ENCODE data around the gene TNIP2.
"Not testable (repeated sequence)": the region's sequence is repeated elsewhere in the genome, so short reads cannot be mapped to it uniquely, and the experiment has no call there.

The TNIP2 gene

DNA sequence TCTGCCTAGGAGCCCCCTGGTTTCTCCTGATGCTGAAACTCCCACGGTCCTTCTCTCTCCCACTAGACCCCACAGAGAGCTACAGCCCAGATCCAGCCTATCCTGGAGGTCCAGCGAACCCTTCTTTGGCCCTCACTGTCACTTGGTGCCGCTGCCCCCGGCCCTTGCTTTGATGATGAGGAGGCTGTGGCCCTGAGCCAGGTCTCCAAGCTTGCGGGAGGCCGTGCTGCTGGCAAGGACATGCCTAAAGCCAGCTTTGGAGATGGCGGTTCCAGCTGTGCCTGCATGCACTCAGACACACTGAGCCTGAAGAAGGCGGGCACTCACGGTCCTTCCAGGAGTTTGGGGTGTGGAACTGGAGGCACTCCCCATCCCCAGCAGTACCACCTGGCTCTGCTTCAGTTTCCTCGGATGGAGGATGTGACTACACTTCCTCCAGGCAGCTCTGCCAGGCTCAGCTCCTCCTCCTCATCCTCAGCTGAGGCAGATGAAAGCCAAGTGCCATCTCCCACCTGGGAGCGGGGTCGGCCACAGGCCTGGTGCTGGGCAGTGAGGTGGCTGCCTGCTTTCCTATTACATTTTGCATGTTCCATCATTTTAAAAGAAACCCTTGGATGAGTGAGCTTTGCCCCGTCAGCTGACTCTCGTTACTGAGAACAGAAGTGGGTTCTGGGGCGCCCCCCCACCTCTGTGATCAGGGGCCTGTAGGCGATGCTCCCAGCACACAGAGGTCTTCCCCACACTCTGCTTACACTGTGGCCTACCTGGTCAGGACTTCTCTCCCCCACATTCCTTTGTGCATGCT lies 9.0 kb downstream of the TNIP2 start:
- Histone ChIP-seq H3K27ac (ENCODE audit: low read depth, low read length) (no peak overlapping the region), H3K4me1 (ENCODE audit: control insufficient read depth, insufficient read depth, low read length) (peaks cover 11% of the 10 kb centered on the region; the same call in 1 of the 2 replicates), H3K36me3 (ENCODE audit: control insufficient read depth, insufficient read depth, low read length) (peaks cover 57% of the 10 kb centered on the region), H3K9me3 (ENCODE audit: control insufficient read depth, insufficient read depth, low read depth, low read length) (no peaks in the 10 kb centered on the region), H3K9ac (ENCODE audit: low read length) (no peak overlapping the region), H3K27me3 (ENCODE audit: control insufficient read depth, insufficient read depth, low read length) (no peaks in the 10 kb centered on the region), H3K4me3 (ENCODE audit: low read depth, low read length) (no peak overlapping the region)

DNA sequence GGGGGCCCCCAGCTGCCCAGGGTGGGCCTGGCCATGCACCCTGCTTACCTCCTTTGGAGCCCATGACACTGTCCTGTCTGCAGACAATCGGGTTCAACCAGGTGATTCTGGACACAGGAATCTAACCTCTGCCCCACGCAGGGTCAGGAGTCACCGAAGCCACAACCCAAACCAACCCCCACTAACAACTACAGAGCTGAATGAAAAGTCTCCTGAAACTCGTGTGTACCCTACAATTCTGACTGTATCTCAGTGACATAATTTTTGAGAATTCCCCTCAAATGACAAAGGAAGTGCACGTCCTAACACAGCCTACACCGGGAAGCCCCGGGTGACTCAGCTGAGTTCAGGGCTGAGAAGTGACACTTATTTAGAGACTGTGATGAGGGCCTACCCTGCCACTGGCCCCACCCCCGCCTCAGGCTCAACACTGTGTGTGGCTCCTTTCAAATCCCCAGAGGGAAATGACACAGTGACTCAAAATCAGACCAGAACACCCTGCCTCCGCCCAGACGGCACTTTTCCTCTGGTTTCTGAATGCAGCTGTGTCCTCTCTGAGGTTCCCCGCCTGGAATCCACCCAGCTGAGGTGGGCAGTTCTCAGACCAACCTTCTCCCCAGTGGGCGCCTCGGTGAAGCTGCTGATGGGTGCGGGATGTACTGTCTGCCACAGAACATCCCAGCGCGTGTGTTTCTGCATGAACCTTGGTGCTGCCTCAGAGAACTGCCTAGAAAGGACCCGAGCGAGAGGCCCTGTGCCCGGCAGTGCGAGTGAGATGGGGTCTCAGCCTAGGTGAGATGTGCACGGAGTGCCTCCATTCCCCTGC lies 9.9 kb downstream of the TNIP2 start:
- Histone ChIP-seq H3K4me3 (ENCODE audit: low read depth, low read length) (no peak overlapping the region), H3K4me1 (ENCODE audit: control insufficient read depth, insufficient read depth, low read length) (peaks cover 11% of the 10 kb centered on the region; the same call in 1 of the 2 replicates), H3K9ac (ENCODE audit: low read length) (no peak overlapping the region), H3K27me3 (ENCODE audit: control insufficient read depth, insufficient read depth, low read length) (no peaks in the 10 kb centered on the region), H3K27ac (ENCODE audit: low read depth, low read length) (no peak overlapping the region; the same call in 1 of the 2 replicates), H3K36me3 (ENCODE audit: control insufficient read depth, insufficient read depth, low read length) (peaks cover 64% of the 10 kb centered on the region), H3K9me3 (ENCODE audit: control insufficient read depth, insufficient read depth, low read depth, low read length) (no peaks in the 10 kb centered on the region)

DNA sequence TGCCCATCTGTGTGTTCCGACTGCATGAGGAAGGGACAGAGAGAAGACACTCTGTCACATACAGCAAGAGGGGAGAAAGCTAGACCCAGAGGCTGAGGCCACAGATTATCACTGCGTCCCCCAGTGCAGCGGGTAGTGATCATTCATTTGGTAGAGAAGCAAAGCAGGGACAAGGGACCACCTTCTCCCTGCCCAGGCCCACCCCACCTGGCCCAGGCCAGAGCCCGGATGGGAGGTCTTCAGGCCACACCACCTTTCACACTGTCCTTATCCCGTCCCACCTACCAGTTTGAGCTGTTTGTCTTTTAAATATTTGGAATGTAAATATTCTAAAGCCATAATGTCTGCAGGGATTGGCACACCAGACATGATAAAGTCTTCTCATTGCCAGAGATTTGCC lies 10.6 kb downstream of the TNIP2 start:
- Histone ChIP-seq H3K9ac (ENCODE audit: low read length) (no peak overlapping the region), H3K27ac (ENCODE audit: low read depth, low read length) (no peak overlapping the region; the same call in 1 of the 2 replicates), H3K27me3 (ENCODE audit: control insufficient read depth, insufficient read depth, low read length) (no peaks in the 10 kb centered on the region), H3K4me3 (ENCODE audit: low read depth, low read length) (no peak overlapping the region), H3K36me3 (ENCODE audit: control insufficient read depth, insufficient read depth, low read length) (peaks cover 64% of the 10 kb centered on the region), H3K4me1 (ENCODE audit: control insufficient read depth, insufficient read depth, low read length) (peaks cover 11% of the 10 kb centered on the region; the same call in 1 of the 2 replicates), H3K9me3 (ENCODE audit: control insufficient read depth, insufficient read depth, low read depth, low read length) (no peaks in the 10 kb centered on the region)

DNA sequence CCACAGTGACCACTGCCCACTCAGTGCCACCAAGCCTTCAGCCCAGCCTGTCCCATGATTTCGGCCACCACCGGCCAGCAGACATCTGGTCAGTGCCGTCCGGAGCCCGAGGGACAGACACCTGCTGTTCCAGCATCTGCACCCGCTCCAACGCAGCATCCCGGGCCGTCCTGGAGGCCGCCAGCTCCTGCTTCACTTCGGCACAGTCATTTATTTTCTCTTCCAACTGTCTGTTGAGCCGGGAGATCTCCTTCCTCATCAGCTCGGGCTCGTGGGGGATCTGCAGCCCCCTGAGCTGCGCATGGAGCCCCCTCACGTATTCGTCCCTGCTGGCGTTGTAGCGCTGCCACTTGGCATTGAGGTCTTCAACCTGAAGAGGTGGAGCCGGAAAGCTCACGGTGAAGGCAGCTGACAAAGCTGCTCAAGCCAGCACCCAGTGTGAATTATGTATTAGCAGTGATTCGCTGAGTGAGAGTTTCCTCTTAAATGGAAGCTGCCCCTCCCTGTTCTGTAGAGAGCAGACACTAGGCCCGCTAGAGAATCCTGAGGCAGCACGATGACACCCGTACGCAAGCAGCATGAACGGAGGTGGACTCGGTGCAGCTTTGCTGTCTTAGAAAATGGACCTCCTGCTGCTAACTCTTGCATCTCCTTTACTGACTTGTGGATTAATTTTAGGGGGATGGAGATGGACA lies 11.4 kb downstream of the TNIP2 start:
- Histone ChIP-seq H3K36me3 (ENCODE audit: control insufficient read depth, insufficient read depth, low read length) (peaks cover 64% of the 10 kb centered on the region), H3K4me3 (ENCODE audit: low read depth, low read length) (no peak overlapping the region), H3K9ac (ENCODE audit: low read length) (no peak overlapping the region), H3K27ac (ENCODE audit: low read depth, low read length) (no peak overlapping the region), H3K4me1 (ENCODE audit: control insufficient read depth, insufficient read depth, low read length) (peaks cover 11% of the 10 kb centered on the region; the same call in 1 of the 2 replicates), H3K9me3 (ENCODE audit: control insufficient read depth, insufficient read depth, low read depth, low read length) (no peaks in the 10 kb centered on the region), H3K27me3 (ENCODE audit: control insufficient read depth, insufficient read depth, low read length) (no peaks in the 10 kb centered on the region)

DNA sequence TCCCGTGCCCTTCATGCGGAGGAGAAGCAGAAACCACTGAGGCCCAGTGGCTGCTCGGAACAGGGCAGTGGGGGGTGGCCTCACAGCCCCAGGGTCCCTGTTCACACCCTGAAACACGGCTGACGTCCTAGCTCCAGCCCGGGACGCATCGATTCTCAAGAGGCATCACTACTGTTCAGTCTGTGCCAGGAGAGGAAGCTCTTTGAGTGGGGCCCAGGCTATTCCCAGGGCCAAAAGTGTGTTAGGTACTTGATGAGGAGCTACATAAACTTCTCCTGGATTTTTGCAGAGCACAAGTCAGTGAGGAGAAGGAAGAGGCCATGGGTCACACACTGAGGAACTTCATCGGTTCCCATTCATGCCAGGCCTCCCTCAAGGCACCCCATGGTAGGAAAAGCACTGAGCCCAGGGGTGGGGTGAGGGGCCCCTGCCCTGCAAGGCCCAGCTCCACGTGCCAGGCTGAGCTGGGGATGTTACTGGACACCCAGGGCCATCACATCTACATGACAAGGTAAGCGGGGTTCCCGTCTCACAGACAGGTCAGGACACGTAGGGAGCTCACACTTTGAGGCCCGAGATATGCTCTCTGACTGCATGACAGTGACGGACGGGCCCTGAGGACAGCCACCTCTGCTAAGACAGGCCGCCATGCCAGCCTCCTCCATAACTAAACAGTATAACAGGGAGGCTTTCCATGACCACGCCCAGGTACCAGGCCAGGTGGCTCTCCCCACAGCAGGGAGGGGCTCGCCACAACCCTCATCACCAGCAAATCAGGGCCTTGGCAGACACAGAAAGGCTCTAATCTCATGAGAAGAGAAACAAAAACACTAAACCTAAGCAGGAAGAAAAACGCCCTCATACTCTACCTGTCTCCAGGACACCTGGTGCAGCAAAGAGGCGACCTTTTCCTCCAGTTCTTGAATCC lies 12.4 kb downstream of the TNIP2 start:
- no peaks in the 10 kb centered on the region for H3K27me3 ChIP-seq (ENCODE audit: control insufficient read depth, insufficient read depth, low read length)
- no peak overlapping the region for H3K4me3 ChIP-seq (ENCODE audit: low read depth, low read length)
- peaks cover 11% of the 10 kb centered on the region; the same call in 1 of the 2 replicates for H3K4me1 ChIP-seq (ENCODE audit: control insufficient read depth, insufficient read depth, low read length)
- no peak overlapping the region for H3K27ac ChIP-seq (ENCODE audit: low read depth, low read length)
- H3K9me3 ChIP-seq (ENCODE audit: control insufficient read depth, insufficient read depth, low read depth, low read length), result no peaks in the 10 kb centered on the region
- H3K9ac ChIP-seq (ENCODE audit: low read length), result no peak overlapping the region
- H3K36me3 ChIP-seq (ENCODE audit: control insufficient read depth, insufficient read depth, low read length), result peaks cover 64% of the 10 kb centered on the region

DNA sequence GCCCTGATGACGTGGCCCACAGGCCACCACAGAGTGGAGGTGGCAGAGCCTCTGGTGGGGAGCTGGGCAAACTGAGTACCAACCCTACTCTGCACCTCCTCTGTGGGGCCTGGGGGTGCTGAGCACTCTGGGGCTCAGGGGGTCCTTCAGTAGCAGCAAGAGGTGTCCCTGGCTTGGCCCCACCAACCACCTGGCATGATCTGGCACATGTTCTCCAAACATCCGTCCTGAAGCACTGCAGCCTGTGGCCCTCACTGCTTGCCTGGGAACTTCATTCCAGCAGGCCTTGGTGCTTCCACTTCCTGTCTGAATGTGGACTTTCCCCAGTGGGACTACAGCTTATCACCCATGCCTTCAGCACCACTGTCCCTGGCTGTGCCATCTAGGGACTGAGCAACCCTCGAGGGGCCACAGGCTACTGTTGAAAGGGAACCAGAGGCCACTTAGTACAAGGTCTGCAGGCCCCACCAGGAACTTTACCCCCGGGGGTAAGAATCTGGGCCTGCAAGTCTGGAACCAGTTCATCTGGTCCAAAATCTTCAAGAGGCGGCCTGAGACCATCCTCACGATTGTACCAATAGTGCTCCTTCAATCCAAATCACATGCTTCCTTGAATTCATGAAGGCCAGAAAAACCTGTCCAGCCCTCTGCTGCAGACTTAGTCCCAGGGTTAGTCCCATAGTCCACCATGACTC lies 13.2 kb downstream of the TNIP2 start:
- Histone ChIP-seq H3K27ac (ENCODE audit: low read depth, low read length) (no peak overlapping the region), H3K9me3 (ENCODE audit: control insufficient read depth, insufficient read depth, low read depth, low read length) (0 out of 2 replicates have a peak, but pooled peaks cover 2% of the 10 kb centered on the region), H3K9ac (ENCODE audit: low read length) (no peak overlapping the region), H3K4me3 (ENCODE audit: low read depth, low read length) (no peak overlapping the region), H3K36me3 (ENCODE audit: control insufficient read depth, insufficient read depth, low read length) (peaks cover 64% of the 10 kb centered on the region), H3K4me1 (ENCODE audit: control insufficient read depth, insufficient read depth, low read length) (peaks cover 11% of the 10 kb centered on the region; the same call in 1 of the 2 replicates), H3K27me3 (ENCODE audit: control insufficient read depth, insufficient read depth, low read length) (no peaks in the 10 kb centered on the region)

DNA sequence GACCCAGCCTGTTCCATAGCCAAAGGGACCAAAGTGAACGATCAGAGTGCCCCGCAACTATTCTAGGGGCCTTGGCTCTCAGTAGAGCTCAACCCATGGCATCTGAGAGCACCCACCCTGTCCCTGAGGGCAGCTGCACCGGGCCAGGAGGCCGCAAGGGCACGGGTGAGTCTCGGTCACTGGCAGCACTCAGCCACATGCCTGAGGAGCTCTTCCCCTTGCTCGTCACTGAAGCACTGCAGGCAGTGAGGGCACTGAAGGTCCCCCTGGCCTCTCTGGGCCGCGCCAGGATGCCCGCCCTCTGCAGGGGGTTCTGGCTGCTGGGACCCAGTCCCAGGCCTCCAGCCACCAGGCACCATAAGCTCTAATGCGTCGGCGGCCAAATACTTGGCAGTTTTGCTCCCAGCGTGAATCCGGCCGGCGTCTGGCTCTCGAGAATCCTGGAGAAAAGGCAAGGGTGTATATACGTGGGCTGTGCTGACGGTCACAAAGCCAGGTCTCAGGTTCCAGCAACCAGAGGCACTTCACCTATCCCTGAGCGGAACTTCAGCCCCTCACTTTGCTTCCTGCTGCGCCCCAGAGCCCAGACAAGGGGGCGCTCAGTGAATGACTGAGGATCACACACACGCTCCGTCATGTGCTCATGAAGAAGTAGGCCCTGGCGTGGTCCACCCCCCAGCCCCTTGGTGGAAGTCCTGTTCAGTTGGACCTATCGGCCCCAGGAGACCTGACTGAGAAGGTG lies 13.9 kb downstream of the TNIP2 start:
- Histone ChIP-seq H3K4me3 (ENCODE audit: low read depth, low read length) (no peak overlapping the region), H3K36me3 (ENCODE audit: control insufficient read depth, insufficient read depth, low read length) (peaks cover 58% of the 10 kb centered on the region), H3K9me3 (ENCODE audit: control insufficient read depth, insufficient read depth, low read depth, low read length) (0 out of 2 replicates have a peak, but pooled peaks cover 2% of the 10 kb centered on the region), H3K9ac (ENCODE audit: low read length) (no peak overlapping the region), H3K4me1 (ENCODE audit: control insufficient read depth, insufficient read depth, low read length) (peaks cover 11% of the 10 kb centered on the region; the same call in 1 of the 2 replicates), H3K27me3 (ENCODE audit: control insufficient read depth, insufficient read depth, low read length) (no peaks in the 10 kb centered on the region), H3K27ac (ENCODE audit: low read depth, low read length) (no peak overlapping the region)

DNA sequence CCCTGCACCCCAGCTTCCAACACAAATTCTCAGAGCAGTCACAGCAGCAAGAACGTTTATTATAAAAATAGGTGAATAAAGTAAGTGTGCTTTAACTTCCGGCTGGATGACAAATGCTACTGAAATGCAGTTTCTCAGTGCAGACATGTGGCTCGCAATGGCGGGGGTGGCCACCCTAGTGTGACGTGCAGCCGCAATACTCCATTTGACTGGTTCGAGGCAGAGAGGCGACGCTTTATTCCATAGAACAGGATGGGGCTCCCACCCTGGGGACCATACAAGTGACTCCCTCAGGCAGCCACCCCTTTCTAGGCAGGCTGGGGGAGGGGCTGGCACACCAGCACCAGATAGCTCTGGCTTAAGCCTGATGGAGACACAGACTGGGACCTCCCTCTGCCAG lies 14.5 kb downstream of the TNIP2 start:
- 0 out of 2 replicates have a peak, but pooled peaks cover 2% of the 10 kb centered on the region for H3K9me3 ChIP-seq (ENCODE audit: control insufficient read depth, insufficient read depth, low read depth, low read length)
- no peak overlapping the region for H3K27ac ChIP-seq (ENCODE audit: low read depth, low read length)
- no peak overlapping the region for H3K9ac ChIP-seq (ENCODE audit: low read length)
- peaks cover 52% of the 10 kb centered on the region for H3K36me3 ChIP-seq (ENCODE audit: control insufficient read depth, insufficient read depth, low read length)
- H3K4me1 ChIP-seq (ENCODE audit: control insufficient read depth, insufficient read depth, low read length), result peaks cover 10% of the 10 kb centered on the region; the same call in 1 of the 2 replicates
- H3K4me3 ChIP-seq (ENCODE audit: low read depth, low read length), result no peak overlapping the region
- H3K27me3 ChIP-seq (ENCODE audit: control insufficient read depth, insufficient read depth, low read length), result no peaks in the 10 kb centered on the region

DNA sequence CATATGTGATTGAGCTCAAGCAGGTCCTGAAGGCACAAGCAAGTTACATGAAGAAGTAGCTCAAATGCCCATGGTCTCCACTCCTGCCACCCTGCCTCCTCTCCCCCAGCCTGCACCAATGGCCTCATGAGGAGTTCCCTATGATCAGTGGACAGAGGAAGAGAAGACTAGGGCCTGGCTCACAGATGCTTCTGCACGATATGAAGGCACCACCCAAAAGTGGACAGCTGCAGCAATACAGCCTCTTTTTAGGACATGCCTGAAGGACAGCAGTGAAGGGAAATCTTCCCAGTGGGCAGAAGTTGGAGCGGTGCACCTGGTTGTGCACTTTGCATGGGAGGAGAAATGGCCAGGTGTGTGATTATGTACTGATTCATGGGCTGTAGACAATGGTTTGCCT lies 17.8 kb downstream of the TNIP2 start:
- peaks cover 26% of the 10 kb centered on the region for H3K36me3 ChIP-seq (ENCODE audit: control insufficient read depth, insufficient read depth, low read length)
- not testable (repeated sequence) for H3K4me3 ChIP-seq (ENCODE audit: low read depth, low read length); H3K9me3 ChIP-seq (ENCODE audit: control insufficient read depth, insufficient read depth, low read depth, low read length); H3K27me3 ChIP-seq (ENCODE audit: control insufficient read depth, insufficient read depth, low read length); H3K4me1 ChIP-seq (ENCODE audit: control insufficient read depth, insufficient read depth, low read length); H3K9ac ChIP-seq (ENCODE audit: low read length); H3K27ac ChIP-seq (ENCODE audit: low read depth, low read length)
